HG03575 (cell line): ENCODE measurements around the gene BACH2.
"Not testable (repeated sequence)": the region's sequence is repeated elsewhere in the genome, so short reads cannot be mapped to it uniquely, and the experiment has no call there.

Experiments
- ATAC-seq: cut with Tn5 transposase; IDR thresholded peaks from one replicate; pipeline ENCODE4 v1.9.1; 2021; ENCODE audit not compliant: unreplicated experiment, insufficient number of reproducible peaks, low FRiP score; ENCODE audit errors: extremely low read depth

The BACH2 gene

GRCh38 chr6:89977808-89978748, 318.6 kb downstream of the BACH2 start:
- ATAC-seq, result no peak

GRCh38 chr6:89976694-89977020, 320.0 kb downstream of the BACH2 start:
- ATAC-seq, result no peak

- no peak for ATAC-seq
Observed at GRCh38 chr6:89975991-89976693, 320.5 kb downstream of the BACH2 start.

- ATAC-seq, result no peak
Observed at GRCh38 chr6:89975366-89975765, 321.3 kb downstream of the BACH2 start.

- no peak for ATAC-seq
Observed at GRCh38 chr6:89974834-89975233, 321.8 kb downstream of the BACH2 start.

GRCh38 chr6:89972025-89972381, 324.6 kb downstream of the BACH2 start:
- no peak for ATAC-seq

GRCh38 chr6:89971338-89972024, 325.2 kb downstream of the BACH2 start:
- ATAC-seq, result not testable (repeated sequence)

- no peak for ATAC-seq
Observed at GRCh38 chr6:89970609-89971337, 325.9 kb downstream of the BACH2 start.

GRCh38 chr6:89970072-89970471, 326.6 kb downstream of the BACH2 start:
- ATAC-seq, result no peak

GRCh38 chr6:89966913-89967312, 329.7 kb downstream of the BACH2 start:
- ATAC-seq, result no peak

GRCh38 chr6:89966228-89966544, 330.5 kb downstream of the BACH2 start:
- no peak for ATAC-seq

GRCh38 chr6:89965441-89966227, 331.0 kb downstream of the BACH2 start:
- no peak for ATAC-seq

- ATAC-seq, result no peak
Observed at GRCh38 chr6:89963391-89963790, 333.3 kb downstream of the BACH2 start.

GRCh38 chr6:89961481-89961880, 335.2 kb downstream of the BACH2 start:
- no peak for ATAC-seq

GRCh38 chr6:89959883-89960282, 336.8 kb downstream of the BACH2 start:
- ATAC-seq, result no peak

GRCh38 chr6:89956182-89956581, 340.5 kb downstream of the BACH2 start:
- ATAC-seq, result no peak

- ATAC-seq, result no peak
Observed at GRCh38 chr6:89955364-89955763, 341.3 kb downstream of the BACH2 start.

GRCh38 chr6:89954721-89955148, 341.9 kb downstream of the BACH2 start:
- no peak for ATAC-seq

- ATAC-seq, result no peak
Observed at GRCh38 chr6:89952686-89953085, 344.0 kb downstream of the BACH2 start.
